ENCODE measurements around the gene GPR137B. TPM values are rescaled to one million over a fixed set of nuclear protein-coding genes. Genes with fewer than 3 reads are reported as not detected.

Gene GPR137B
- 11.1 and 14.3 TPM in 2 replicates for total RNA-seq (2014; rRNA removed; shearing (Covaris generic))
- 4.5 and 4.9 TPM in 2 replicates for polyA plus RNA-seq (2016; fragmentation: Nextera tagmentation; extraction: Ambion mirVana)
- long read RNA-seq, partial matches to known transcripts = 0 of 5 reads
- long read RNA-seq, other reads (novel, unspliced or antisense) = 4 of 5 reads

- H3K27me3 ChIP-seq (ENCODE audit: insufficient read depth) = peaks cover 63% of the 10 kb centered on the region
- H3F3A ChIP-seq (replicated peaks; ENCODE audit: low read depth) = 0 out of 2 replicates have a peak, but pooled peaks cover 3% of the 10 kb centered on the region
- no peaks in the 10 kb centered on the region for H3K36me3 ChIP-seq (ENCODE audit: insufficient read depth)
- H3K27me3 Mint-ChIP-seq (ENCODE audit: insufficient read depth, low read depth, poor library complexity) = peaks cover 40% of the 10 kb centered on the region
- peak within 1 kb of the TSS; percentile 97 for H3K4me3 ChIP-seq
- peaks cover 23% of the 10 kb centered on the region for H3K4me1 Mint-ChIP-seq
- DNase-seq (ENCODE audit: low spot score) = peak; percentile 83
- H3K9me3 Mint-ChIP-seq = 0 out of 3 replicates have a peak, but pooled peaks cover 3% of the 10 kb centered on the region
- TF ChIP-seq POLR2AphosphoS5 (IDR thresholded peaks at IDR 0.05; ENCODE audit: low read depth) = peak; percentile 43; the same call in 1 of the 2 replicates
- TF ChIP-seq JUNB (IDR thresholded peaks at IDR 0.05; ENCODE audit: unreplicated experiment) = no peak
- peaks cover 19% of the 10 kb centered on the region for H3K4me1 ChIP-seq (ENCODE audit: insufficient read depth)
- ATAC-seq = peak; percentile 30
- H4K20me1 ChIP-seq (replicated peaks; ENCODE audit: insufficient read depth) = peaks cover 12% of the 10 kb centered on the region
- H2AFZ ChIP-seq = peak within 1 kb of the TSS; percentile 100
- H3K79me2 ChIP-seq (replicated peaks; ENCODE audit: insufficient read depth) = peaks cover 27% of the 10 kb centered on the region
- H3K36me3 Mint-ChIP-seq (ENCODE audit: low read depth) = peaks cover 8% of the 10 kb centered on the region; the same call in 2 of the 3 replicates
- peak within 1 kb of the TSS; percentile 94 for H3K4me3 Mint-ChIP-seq
- no peak within 1 kb of the TSS for H3K27ac ChIP-seq (ENCODE audit: low read depth)
- H3K4me2 ChIP-seq = peak within 1 kb of the TSS; percentile 98
- H3K27ac Mint-ChIP-seq = peak within 1 kb of the TSS; percentile 70
- H3K9me2 ChIP-seq (ENCODE audit: insufficient read depth) = no peaks in the 10 kb centered on the region
These were observed at the start of gene GPR137B for GRCh38 chr1:236142253-236143103. GPR137B (plus strand) TSS chr1:236142539; CDS start chr1:236142623, 84 bp downstream.

DNA sequence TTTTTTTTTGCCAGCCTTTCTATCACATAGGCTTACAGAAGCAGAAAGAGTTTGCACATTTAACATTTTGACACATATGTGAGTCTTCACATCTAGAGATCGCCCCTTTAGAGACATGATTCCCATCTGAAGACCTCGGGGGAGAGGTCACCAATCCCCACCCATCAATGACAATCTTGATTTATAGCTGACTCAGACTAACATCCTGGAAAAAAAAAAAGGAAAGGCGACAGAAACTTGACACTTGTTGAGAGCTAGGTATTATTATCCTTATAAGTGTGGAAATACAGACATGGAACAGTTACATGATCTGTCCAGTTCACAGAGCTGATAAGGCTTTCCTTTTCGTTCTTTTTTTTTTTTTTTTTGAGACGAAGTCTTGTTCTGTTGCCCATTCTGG, 49.4 kb upstream of the GPR137B start:
- H3K9me2 ChIP-seq (ENCODE audit: insufficient read depth) = no peaks in the 10 kb centered on the region
- TF ChIP-seq POLR2AphosphoS5 (IDR thresholded peaks at IDR 0.05; ENCODE audit: low read depth) (no peak), ZNF462 (CRISPR knock-in tag; IDR thresholded peaks at IDR 0.05) (no peak), ZNF114 (CRISPR knock-in tag; IDR thresholded peaks at IDR 0.05) (no peak), EZH2 (IDR thresholded peaks at IDR 0.05; ENCODE audit: low read depth, unreplicated experiment) (no peak), CTCF (conservative IDR thresholded peaks at IDR 0.05; ENCODE audit: low read depth in 2 of 2) (no peak), JUNB (IDR thresholded peaks at IDR 0.05; ENCODE audit: unreplicated experiment) (no peak), ZNF331 (CRISPR knock-in tag; IDR thresholded peaks at IDR 0.05; ENCODE audit: low read depth) (no peak), STAT1 (IDR thresholded peaks at IDR 0.05; ENCODE audit: unreplicated experiment) (no peak), CREB1 (CRISPR knock-in tag; IDR thresholded peaks at IDR 0.05; ENCODE audit: low read depth) (no peak), EZH2phosphoT487 (IDR thresholded peaks at IDR 0.05; ENCODE audit: unreplicated experiment) (no peak), NANOG (IDR thresholded peaks at IDR 0.05; ENCODE audit: borderline replicate concordance) (no peak)

More for the DNA sequence above, 49.4 kb upstream of the GPR137B start:
- Histone ChIP-seq H3K27me3 (ENCODE audit: insufficient read depth) (no peaks in the 10 kb centered on the region), H3K36me3 (ENCODE audit: insufficient read depth) (no peaks in the 10 kb centered on the region), H4K20me1 (replicated peaks; ENCODE audit: insufficient read depth) (no peaks in the 10 kb centered on the region), H3K27ac (ENCODE audit: low read depth) (no peak overlapping the region), H3K4me3 (no peak overlapping the region), H3K79me2 (replicated peaks; ENCODE audit: insufficient read depth) (no peaks in the 10 kb centered on the region), H3F3A (replicated peaks; ENCODE audit: low read depth) (no peaks in the 10 kb centered on the region), H2AFZ (no peak overlapping the region), H3K4me1 (ENCODE audit: insufficient read depth) (no peaks in the 10 kb centered on the region), H3K4me2 (no peak overlapping the region)
- Mint-ChIP-seq H3K9me3 (peaks cover 24% of the 10 kb centered on the region), H3K27me3 (ENCODE audit: insufficient read depth, low read depth, poor library complexity) (peaks cover 8% of the 10 kb centered on the region), H3K4me3 (no peak overlapping the region), H3K4me1 (no peaks in the 10 kb centered on the region), H3K27ac (no peak overlapping the region), H3K36me3 (ENCODE audit: low read depth) (peaks cover 16% of the 10 kb centered on the region)
- no peak for DNase-seq (ENCODE audit: low spot score)
- no peak for ATAC-seq
